Neural cell (in vitro differentiated cells): Measurements from ENCODE around the gene ZDHHC12.

Source experiments
- EP300 ChIP-seq: fragments of 450-650 bp; conservative IDR thresholded peaks from 2 replicates; pipeline ENCODE4 v1.6.1; 2014; ENCODE audit warnings: antibody characterized with exemption, mild to moderate bottlenecking, moderate library complexity; ENCODE audit not compliant: poor library complexity, severe bottlenecking
- POLR2AphosphoS5 ChIP-seq: IDR thresholded peaks from 2 replicates; pipeline ENCODE4 v1.6.1; 2012
- RAD21 ChIP-seq: fragments of 450-650 bp; conservative IDR thresholded peaks from 2 replicates; pipeline ENCODE4 v1.6.1; 2014; ENCODE audit warnings: antibody characterized with exemption, mild to moderate bottlenecking, moderate library complexity
- TAF1 ChIP-seq: IDR thresholded peaks from 2 replicates; pipeline ENCODE4 v1.6.1; 2012; ENCODE audit warnings: low read depth
- TF ChIP-seq, protein P1 (sequence below): fragments of 450-650 bp; IDR thresholded peaks from 2 replicates; pipeline ENCODE4 v1.5.1; 2014; ENCODE audit warnings: antibody characterized with exemption, mild to moderate bottlenecking, moderate library complexity; ENCODE audit not compliant: poor library complexity, severe bottlenecking

DNA sequence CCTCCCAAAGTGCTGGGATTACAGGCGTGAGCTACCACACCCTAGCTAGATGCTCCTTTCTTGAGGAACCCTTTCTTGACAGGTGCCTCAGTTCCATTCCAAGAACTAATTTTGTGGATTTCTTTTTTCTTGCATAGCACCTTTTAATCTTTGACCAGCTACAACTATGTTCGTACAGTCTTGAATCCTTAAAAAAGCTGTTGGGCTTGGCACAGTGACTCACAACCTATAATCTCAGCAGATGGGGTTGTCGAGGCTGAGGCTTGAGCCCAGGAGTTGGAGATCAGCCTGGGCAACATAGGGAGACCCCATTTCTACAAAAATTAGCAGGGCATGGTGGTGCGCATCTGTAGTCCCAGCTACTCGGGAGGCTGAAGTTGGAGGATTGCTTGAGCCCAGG is 49.1 kb upstream of the ZDHHC12 start:
- TF ChIP-seq, protein P1, sequence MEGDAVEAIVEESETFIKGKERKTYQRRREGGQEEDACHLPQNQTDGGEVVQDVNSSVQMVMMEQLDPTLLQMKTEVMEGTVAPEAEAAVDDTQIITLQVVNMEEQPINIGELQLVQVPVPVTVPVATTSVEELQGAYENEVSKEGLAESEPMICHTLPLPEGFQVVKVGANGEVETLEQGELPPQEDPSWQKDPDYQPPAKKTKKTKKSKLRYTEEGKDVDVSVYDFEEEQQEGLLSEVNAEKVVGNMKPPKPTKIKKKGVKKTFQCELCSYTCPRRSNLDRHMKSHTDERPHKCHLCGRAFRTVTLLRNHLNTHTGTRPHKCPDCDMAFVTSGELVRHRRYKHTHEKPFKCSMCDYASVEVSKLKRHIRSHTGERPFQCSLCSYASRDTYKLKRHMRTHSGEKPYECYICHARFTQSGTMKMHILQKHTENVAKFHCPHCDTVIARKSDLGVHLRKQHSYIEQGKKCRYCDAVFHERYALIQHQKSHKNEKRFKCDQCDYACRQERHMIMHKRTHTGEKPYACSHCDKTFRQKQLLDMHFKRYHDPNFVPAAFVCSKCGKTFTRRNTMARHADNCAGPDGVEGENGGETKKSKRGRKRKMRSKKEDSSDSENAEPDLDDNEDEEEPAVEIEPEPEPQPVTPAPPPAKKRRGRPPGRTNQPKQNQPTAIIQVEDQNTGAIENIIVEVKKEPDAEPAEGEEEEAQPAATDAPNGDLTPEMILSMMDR: no peak
- TF ChIP-seq EP300: no peak
- no peak for TF ChIP-seq TAF1
- no peak for TF ChIP-seq POLR2AphosphoS5
- no peak for TF ChIP-seq RAD21
